ENCODE results near the gene MACROD2. TPM values are rescaled to one million over a fixed set of nuclear protein-coding genes. Genes with fewer than 3 reads are reported as not detected.
"Not testable (repeated sequence)": the region's sequence is repeated elsewhere in the genome, so short reads cannot be mapped to it uniquely, and the experiment has no call there.

The MACROD2 gene
- 60.4 TPM for total RNA-seq

- peak; percentile 86 for DNase-seq
Measured at GRCh38 chr20:13995086-13995665, at the start of gene MACROD2. TSS of gene MACROD2 (plus strand) at chr20:13995516.

- DNase-seq, result no peak
Measured at GRCh38 chr20:13947719-13948118, 47.6 kb upstream of the MACROD2 start.

- no peak for DNase-seq
Measured at GRCh38 chr20:13953227-13953626, 42.1 kb upstream of the MACROD2 start.

GRCh38 chr20:13960119-13960518, 35.2 kb upstream of the MACROD2 start:
- DNase-seq, result no peak

GRCh38 chr20:13960525-13960924, 34.8 kb upstream of the MACROD2 start:
- no peak for DNase-seq

- no peak for DNase-seq
Measured at GRCh38 chr20:13984211-13984610, 11.1 kb upstream of the MACROD2 start.

- DNase-seq, result no peak
Measured at GRCh38 chr20:13990465-13990864, 4.9 kb upstream of the MACROD2 start, which contains the start of gene SEL1L2. TSS of gene SEL1L2 (minus strand) at chr20:13990614. CDS start at chr20:13990534, 80 bp downstream.

- DNase-seq, result no peak
Measured at GRCh38 chr20:13991311-13991710, 4.0 kb upstream of the MACROD2 start.

GRCh38 chr20:13991955-13992354, 3.4 kb upstream of the MACROD2 start:
- not testable (repeated sequence) for DNase-seq

GRCh38 chr20:13995841-13996240, 525 bp downstream of the MACROD2 start:
- peak; percentile 26 for DNase-seq

- no peak for DNase-seq
Measured at GRCh38 chr20:13996265-13996664, 949 bp downstream of the MACROD2 start.

- no peak for DNase-seq
Measured at GRCh38 chr20:14000917-14001316, 5.6 kb downstream of the MACROD2 start.

GRCh38 chr20:14005996-14006395, 10.7 kb downstream of the MACROD2 start:
- DNase-seq, result no peak

GRCh38 chr20:14009208-14009607, 13.9 kb downstream of the MACROD2 start:
- no peak for DNase-seq

- no peak for DNase-seq
Measured at GRCh38 chr20:14012671-14013070, 17.4 kb downstream of the MACROD2 start.

- DNase-seq, result no peak
Measured at GRCh38 chr20:14030991-14031390, 35.7 kb downstream of the MACROD2 start.

GRCh38 chr20:14033310-14033709, 38.0 kb downstream of the MACROD2 start:
- DNase-seq, result no peak

GRCh38 chr20:14036567-14036966, 41.3 kb downstream of the MACROD2 start:
- no peak for DNase-seq

GRCh38 chr20:14044712-14045276, 49.5 kb downstream of the MACROD2 start:
- DNase-seq, result not testable (repeated sequence)

GRCh38 chr20:14046534-14046933, 51.2 kb downstream of the MACROD2 start:
- DNase-seq, result no peak

- DNase-seq, result no peak
Measured at GRCh38 chr20:14049111-14049510, 53.8 kb downstream of the MACROD2 start.

- DNase-seq, result no peak
Measured at GRCh38 chr20:14051454-14051853, 56.1 kb downstream of the MACROD2 start.

- no peak for DNase-seq
Measured at GRCh38 chr20:14055127-14055742, 59.9 kb downstream of the MACROD2 start.

GRCh38 chr20:14062171-14062570, 66.9 kb downstream of the MACROD2 start:
- no peak for DNase-seq

Data from occipital lobe (tissue), 2 donors.